Suprapubic skin (tissue), 4 donors: Measurements from ENCODE around the gene TUNAR. TPM values are rescaled to one million over a fixed set of nuclear protein-coding genes. Genes with fewer than 3 reads are reported as not detected.

ENCODE experiments used
- DNase-seq, 2 donors: peaks; one replicate each; pipeline ENCODE4 v3.0.0-alpha.2; 2019; ENCODE audit warnings: low spot score in 2 of 2
- H3K27ac ChIP-seq: fragments of 200-600 bp; sonication (generic); one replicate; pipeline ENCODE4 v1.5.1; 2019
- H3K27me3 ChIP-seq: fragments of 200-600 bp; sonication (generic); one replicate; pipeline ENCODE4 v1.5.1; 2019
- H3K36me3 ChIP-seq: fragments of 200-600 bp; sonication (generic); one replicate; pipeline ENCODE4 v1.5.1; 2019
- H3K4me1 ChIP-seq: fragments of 200-600 bp; sonication (generic); one replicate; pipeline ENCODE4 v1.5.1; 2019
- H3K4me3 ChIP-seq: fragments of 200-600 bp; sonication (generic); one replicate; pipeline ENCODE4 v1.5.1; 2019; ENCODE audit warnings: mild to moderate bottlenecking
- H3K9me3 ChIP-seq: fragments of 200-600 bp; sonication (generic); one replicate; pipeline ENCODE4 v1.5.1; 2019
- CTCF ChIP-seq, 2 donors: fragments of 200-600 bp in 1 of 2; fragments of 450-650 bp in 1 of 2; sonication (generic) in 1 of 2; IDR thresholded peaks; one replicate each; pipeline ENCODE4 v1.5.1; 2016 to 2019; ENCODE audit warnings: antibody characterized with exemption in 2 of 2, mild to moderate bottlenecking in 1 of 2, moderate library complexity in 1 of 2
- EP300 ChIP-seq: sonication (generic); formaldehyde crosslinking; IDR thresholded peaks from one replicate; pipeline ENCODE4 v1.6.1; 2017; ENCODE audit warnings: antibody characterized with exemption
- POLR2A ChIP-seq, 2 donors: fragments of 450-650 bp; IDR thresholded peaks; one replicate each; pipeline ENCODE4 v1.6.1; 2017; ENCODE audit warnings: antibody characterized with exemption in 2 of 2, mild to moderate bottlenecking in 2 of 2, moderate library complexity in 2 of 2
- POLR2AphosphoS5 ChIP-seq, 3 donors: sonication (generic); formaldehyde crosslinking; IDR thresholded peaks; one replicate each; pipeline ENCODE4 v1.6.1; 2017; ENCODE audit warnings: antibody characterized with exemption in 3 of 3
- WGBS: methylation state at CpG from one replicate; pipeline ENCODE4 v1.1.5; 2018; 5-methylcytosine and 5-hydroxymethylcytosine counted together
- total RNA-seq, 4 donors: library from RNA; depleted of rRNA; stranded (reverse); fragments of >200 nt; gene quantifications; one replicate each; pipeline ENCODE4 v1.1.0, GENCODE V29; 2016

TUNAR gene
- total RNA-seq, 4 donors from 2014 or later, result not detected

- Histone ChIP-seq H3K27me3 (peaks cover 15% of the 10 kb centered on the region), H3K36me3 (no peaks in the 10 kb centered on the region), H3K27ac (no peak overlapping the region), H3K4me1 (no peaks in the 10 kb centered on the region), H3K9me3 (no peaks in the 10 kb centered on the region), H3K4me3 (no peak overlapping the region)
- DNase-seq, result no peak
- 78% methylated on average over 4 of the region's 4 CpGs for WGBS
- TF ChIP-seq POLR2A (IDR thresholded peaks at IDR 0.05) (no peak), CTCF (IDR thresholded peaks at IDR 0.05) (no peak), POLR2AphosphoS5 (IDR thresholded peaks at IDR 0.05) (no peak), EP300 (no peak)
Observed at GRCh38 chr14:95906591-95906990, 30.0 kb downstream of the TUNAR start.

- WGBS, result 44% methylated on average over 4 of the region's 4 CpGs
- DNase-seq, result peak in 1 of 2 donors; percentile 44
- H3K9me3 ChIP-seq, result no peaks in the 10 kb centered on the region
- H3K4me3 ChIP-seq, result no peak overlapping the region
- no peaks in the 10 kb centered on the region for H3K4me1 ChIP-seq
- H3K36me3 ChIP-seq, result no peaks in the 10 kb centered on the region
- peaks cover 17% of the 10 kb centered on the region for H3K27me3 ChIP-seq
- TF ChIP-seq POLR2A (IDR thresholded peaks at IDR 0.05) (no peak), POLR2AphosphoS5 (IDR thresholded peaks at IDR 0.05) (no peak), CTCF (IDR thresholded peaks at IDR 0.05) (no peak), EP300 (no peak)
- no peak overlapping the region for H3K27ac ChIP-seq
Observed at GRCh38 chr14:95910628-95911027, 34.0 kb downstream of the TUNAR start.

GRCh38 chr14:95911456-95911855 lies 34.8 kb downstream of the TUNAR start:
- 83% methylated on average over 7 of the region's 7 CpGs for WGBS
- TF ChIP-seq POLR2A (IDR thresholded peaks at IDR 0.05) (no peak), EP300 (no peak), POLR2AphosphoS5 (IDR thresholded peaks at IDR 0.05) (no peak), CTCF (IDR thresholded peaks at IDR 0.05) (no peak)
- no peak for DNase-seq
- H3K27ac ChIP-seq, result no peak overlapping the region
- H3K27me3 ChIP-seq, result peaks cover 17% of the 10 kb centered on the region
- H3K4me3 ChIP-seq, result no peak overlapping the region
- no peaks in the 10 kb centered on the region for H3K9me3 ChIP-seq
- no peaks in the 10 kb centered on the region for H3K36me3 ChIP-seq
- H3K4me1 ChIP-seq, result no peaks in the 10 kb centered on the region

- TF ChIP-seq POLR2A (IDR thresholded peaks at IDR 0.05), result no peak
- no peak for TF ChIP-seq POLR2AphosphoS5 (IDR thresholded peaks at IDR 0.05)
- no peak for TF ChIP-seq EP300
- no peak for TF ChIP-seq CTCF (IDR thresholded peaks at IDR 0.05)
- H3K27ac ChIP-seq, result no peak overlapping the region
- H3K9me3 ChIP-seq, result no peaks in the 10 kb centered on the region
- H3K4me3 ChIP-seq, result no peak overlapping the region
- 33% methylated on average over 7 of the region's 7 CpGs for WGBS
- no peaks in the 10 kb centered on the region for H3K4me1 ChIP-seq
- no peaks in the 10 kb centered on the region for H3K36me3 ChIP-seq
- peaks cover 21% of the 10 kb centered on the region for H3K27me3 ChIP-seq
- DNase-seq, result no peak
Observed at GRCh38 chr14:95915330-95915729, 38.7 kb downstream of the TUNAR start.

GRCh38 chr14:95918466-95918865 lies 41.8 kb downstream of the TUNAR start:
- H3K4me3 ChIP-seq, result no peak overlapping the region
- H3K36me3 ChIP-seq, result no peaks in the 10 kb centered on the region
- H3K27ac ChIP-seq, result no peak overlapping the region
- no peaks in the 10 kb centered on the region for H3K4me1 ChIP-seq
- H3K9me3 ChIP-seq, result no peaks in the 10 kb centered on the region
- WGBS, result 42% methylated on average over 6 of the region's 6 CpGs
- DNase-seq, result peak in 1 of 2 donors; percentile 16
- peaks cover 22% of the 10 kb centered on the region for H3K27me3 ChIP-seq
- TF ChIP-seq POLR2AphosphoS5 (IDR thresholded peaks at IDR 0.05) (no peak), POLR2A (IDR thresholded peaks at IDR 0.05) (no peak), CTCF (IDR thresholded peaks at IDR 0.05) (no peak), EP300 (no peak)
